ENCODE measurements around the gene DRGX.
A peak's percentile ranks its signal among the peaks of the same experiment; 100 is the strongest.

DRGX gene

DNA sequence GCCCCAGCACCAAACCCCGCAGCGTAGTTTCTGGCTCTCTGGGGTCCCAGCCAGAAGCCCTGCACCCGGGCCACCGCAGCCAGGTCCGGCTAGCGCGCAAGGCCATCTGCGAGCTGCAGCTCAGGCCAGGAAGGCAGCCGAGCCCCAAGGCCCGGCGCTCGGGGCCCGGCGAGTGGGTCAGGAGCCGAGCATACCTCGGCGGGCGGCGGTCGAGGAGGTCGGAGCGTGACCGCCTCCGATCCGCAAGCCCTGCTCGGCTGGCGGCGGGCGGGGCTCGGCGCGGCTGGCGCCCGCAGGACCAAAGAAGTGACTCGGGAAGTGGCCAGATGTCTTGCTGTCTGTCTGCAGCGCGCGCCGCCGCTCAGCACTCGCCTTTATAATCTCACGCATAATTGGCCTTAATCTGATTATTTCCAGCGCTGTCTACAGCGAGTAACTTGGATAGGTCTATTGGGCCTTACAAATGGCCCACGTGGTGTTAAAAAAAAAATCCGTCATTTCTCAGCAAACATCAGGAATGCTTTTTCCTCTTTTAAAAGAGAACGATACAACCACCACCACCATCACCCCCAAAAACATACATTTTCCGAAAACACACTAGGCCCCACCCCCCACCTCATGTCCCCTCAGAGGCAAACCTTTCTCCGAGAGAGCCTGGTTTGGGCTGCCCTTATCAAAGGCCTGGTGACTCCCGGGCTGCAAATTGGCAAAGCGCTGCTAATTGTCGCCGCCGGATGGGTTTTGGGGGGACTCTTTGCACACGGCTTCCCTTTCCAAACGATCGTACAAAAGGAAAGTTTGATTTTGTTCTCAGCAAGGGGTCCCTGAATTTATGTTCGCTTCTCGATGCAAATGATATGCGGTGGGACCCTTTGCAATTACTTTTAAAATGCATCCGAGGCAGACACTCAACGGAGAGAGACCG lies at the start of gene DRGX:
Gene DRGX, minus strand, starts transcription at position 349 of the 925 bp plus-strand sequence. CDS start 649 bp downstream, outside the sequence.
- DNase-seq (ENCODE audit: low read depth) = no peak

DNA sequence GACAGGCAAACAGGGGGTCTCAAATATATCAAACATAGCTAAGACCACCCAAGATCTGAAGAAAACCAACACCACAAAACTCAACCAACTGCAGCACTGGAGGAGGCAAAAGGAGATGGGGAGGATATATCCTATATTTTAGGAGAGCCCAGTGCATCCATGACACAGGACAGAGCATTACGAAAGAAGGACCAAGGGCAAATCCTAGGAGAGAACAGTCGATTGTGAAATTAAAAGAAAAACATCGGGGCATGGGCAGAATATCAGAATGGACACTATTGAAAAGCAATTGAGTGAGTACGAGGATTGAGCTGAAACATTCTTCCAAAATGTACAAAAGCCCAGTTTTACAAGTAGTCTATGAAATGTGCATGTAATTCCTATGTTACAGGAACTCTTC lies 48.5 kb upstream of the DRGX start:
- no peak for DNase-seq (ENCODE audit: low read depth)

DNA sequence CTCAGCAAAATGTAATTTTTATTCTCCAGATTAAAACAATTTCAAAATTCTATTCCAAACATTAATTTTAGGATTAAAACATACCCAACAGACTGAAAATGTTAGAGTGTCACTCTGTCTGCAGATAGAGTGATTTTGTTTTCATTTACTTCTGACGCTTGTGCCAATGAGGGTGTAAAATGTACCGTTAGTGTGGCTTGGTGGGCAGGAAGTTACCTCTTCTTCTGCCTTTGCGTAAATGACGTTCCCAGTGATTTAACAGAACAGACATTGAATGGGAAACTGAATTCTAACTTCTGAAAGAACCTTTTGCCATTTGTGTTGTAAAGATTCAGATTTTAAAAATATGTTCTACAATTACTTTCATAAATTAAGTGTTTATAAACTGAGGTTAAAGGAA lies 47.0 kb upstream of the DRGX start:
- no peak for DNase-seq (ENCODE audit: low read depth)

DNA sequence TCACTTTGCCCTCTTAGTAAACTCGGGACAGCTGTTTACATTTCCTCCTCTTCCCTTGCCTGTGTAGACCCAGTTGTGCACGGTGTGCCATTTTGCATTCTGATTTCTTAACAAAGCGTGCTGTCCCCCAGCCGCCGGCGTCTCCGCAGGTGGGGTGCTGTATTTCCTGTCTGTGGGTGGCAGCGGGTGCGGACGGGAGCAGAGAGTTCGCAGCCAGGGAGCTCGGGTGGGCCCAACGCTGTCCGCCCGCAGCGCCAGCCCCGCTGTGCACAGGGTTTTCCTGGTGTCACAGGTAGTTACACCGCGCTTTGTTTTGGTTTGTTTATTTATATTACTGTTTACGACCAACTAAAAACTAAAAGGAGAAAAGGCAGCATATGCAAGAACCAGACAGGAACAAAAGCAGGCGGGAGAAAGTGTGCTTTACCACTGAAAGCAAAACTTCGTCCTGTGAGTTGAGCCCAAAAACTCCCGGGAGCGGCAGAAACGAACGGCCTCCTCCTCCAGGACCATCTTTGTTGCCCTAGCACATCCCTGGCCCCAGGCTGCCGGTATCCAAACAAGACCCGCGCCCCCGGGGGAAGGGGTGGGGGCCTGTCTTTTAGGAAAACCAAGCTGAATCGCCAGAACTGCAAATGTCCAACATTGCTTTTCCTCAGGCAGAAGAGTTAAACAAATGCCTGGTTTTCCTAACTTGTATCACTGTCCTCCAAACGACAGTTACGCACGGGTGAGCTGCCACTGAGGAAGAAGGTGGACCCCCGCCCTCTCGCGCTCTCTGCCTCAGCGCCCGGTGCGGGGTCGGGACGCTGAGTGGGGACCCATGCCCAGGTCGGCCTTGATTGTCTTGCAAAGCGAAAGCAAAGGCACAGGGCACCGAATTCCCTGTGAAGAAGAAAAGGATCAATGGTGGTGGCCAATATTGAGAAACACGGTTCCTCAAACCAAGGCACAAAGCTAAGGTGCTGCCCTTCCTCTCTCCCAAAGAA lies 45.9 kb upstream of the DRGX start:
- DNase-seq (ENCODE audit: low read depth) = no peak

DNA sequence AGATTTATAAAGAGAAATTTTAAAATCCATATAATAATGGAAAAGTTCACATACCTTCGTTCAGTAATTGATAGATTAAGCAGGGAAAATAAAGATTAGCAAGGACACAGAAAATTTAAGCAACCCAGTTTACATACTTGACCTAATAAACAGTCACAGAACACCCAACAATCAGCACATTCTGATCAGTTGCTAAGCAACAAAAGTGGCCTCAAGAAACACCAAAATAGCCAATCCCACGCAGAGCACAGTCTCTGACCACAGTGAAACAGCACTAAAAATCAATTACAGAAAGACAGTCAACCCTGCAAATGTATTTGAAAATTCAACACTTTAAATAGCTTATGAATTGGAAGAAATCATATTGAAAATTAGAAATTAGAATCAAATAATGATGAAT lies 39.3 kb upstream of the DRGX start:
- DNase-seq (ENCODE audit: low read depth) = no peak

DNA sequence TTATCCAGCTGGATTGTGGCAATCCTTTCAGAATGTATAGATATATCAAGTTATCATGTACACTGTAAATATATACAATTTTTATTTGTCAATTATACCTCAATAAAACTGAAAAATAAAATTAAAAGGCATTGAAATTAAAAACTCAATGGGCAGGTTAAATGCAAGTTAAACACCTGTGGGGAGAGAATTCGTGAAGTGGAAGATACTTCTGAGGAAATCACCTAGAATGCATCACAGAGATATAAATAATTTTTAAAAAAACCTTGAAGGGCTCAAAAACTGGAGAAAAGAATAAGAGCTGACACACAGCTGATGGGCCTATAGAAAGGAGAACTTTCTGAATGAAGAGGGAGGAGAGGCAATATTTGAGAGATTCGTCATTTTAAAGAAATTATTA lies 37.2 kb upstream of the DRGX start:
- no peak for DNase-seq (ENCODE audit: low read depth)

DNA sequence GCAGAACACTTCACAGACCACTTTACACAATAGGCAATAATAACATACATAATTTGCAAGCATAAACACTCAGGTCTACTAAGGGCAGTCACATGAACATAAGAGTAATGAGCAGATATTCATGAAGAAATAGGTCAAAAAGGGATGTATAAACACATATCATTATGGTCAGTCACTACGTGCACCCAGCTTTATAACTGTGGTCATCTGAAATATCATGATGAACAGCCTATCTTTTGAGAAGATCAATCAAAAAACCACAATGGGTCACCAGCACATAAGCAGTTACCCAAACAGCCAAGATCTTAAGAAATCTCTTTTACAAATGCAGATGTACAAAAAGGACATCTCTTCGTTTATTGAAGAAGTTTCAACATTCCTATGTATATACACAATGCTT lies 35.5 kb upstream of the DRGX start:
- peak; percentile 93 for DNase-seq (ENCODE audit: low read depth)

DNA sequence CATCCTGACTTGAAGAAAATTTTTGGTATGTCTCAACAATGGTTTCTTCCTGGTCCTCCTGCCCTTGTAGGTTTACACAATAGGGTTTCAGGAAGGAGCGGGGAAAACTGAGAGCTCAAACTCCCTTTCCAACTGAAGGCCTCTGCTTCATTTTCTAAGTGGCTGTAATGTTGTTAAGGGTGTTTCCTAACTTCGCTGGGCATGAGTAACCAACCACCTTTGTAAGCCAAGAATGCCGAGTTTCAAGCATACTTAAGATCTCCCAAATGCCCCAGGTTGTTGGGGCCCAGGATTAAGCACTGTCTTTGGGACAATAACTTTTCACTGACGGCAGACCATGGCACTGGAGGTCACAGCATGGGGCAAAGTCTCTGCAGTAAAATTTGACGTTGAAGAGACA lies 33.6 kb upstream of the DRGX start:
- DNase-seq (ENCODE audit: low read depth) = peak; percentile 33

DNA sequence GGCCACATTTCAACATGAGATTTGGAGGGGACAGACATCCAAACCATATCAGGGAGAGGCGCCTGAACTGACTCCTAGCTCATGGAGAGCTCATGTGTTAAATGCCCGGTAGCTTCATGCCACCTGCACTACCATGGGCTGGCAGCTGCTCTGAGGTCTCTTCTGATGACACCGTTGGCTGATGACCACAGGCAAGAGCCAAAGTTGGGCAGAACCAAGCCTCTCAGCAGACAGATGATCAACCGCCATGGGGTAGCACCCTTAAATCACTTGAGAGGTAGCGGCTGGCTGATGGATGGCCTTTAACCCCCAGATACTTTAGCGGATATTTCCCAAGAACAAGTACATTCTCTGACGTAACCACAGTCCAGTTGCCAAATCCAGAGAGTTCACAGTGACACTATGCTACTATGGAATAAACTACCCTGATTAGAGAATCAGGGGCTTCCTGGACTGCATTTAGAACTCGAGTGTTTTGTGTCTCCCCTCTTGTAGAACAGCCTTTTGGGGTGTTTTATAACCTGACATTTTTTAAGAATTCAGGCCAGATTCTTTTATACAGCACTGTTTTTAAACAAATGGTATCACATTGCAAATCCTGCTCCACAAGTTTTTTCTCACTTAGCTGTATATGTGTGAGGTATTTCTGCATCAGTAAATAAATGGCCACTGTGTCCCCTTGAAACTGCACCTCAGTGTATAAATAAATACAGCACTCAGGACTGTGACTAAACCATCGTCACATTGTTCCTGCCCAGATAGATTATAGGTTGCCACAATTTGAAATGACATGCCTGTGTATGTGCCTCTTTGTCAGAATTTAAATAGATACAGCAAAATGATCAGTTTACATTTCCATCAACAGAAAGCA lies 30.8 kb upstream of the DRGX start:
- DNase-seq (ENCODE audit: low read depth) = peak; percentile 64

DNA sequence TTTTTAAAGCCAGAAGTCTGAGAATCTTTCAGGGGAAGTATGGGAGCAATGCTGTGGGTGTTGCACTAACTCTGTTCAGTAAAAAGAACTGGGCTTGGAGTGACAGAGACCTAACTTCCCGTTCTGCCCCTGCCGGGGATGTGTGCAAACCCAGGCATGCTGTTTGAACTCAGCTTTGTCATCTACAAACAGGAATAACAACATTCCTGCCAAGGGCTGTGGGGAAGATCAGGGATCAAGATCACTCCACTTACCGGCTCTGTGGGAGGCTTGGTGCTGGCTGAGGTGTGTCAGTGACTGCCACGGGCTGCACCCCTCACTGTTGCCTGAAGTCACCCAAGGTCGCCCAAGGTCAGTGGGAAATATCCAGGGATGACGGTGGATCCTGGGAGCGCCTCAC lies 23.1 kb upstream of the DRGX start:
- DNase-seq (ENCODE audit: low read depth) = no peak

DNA sequence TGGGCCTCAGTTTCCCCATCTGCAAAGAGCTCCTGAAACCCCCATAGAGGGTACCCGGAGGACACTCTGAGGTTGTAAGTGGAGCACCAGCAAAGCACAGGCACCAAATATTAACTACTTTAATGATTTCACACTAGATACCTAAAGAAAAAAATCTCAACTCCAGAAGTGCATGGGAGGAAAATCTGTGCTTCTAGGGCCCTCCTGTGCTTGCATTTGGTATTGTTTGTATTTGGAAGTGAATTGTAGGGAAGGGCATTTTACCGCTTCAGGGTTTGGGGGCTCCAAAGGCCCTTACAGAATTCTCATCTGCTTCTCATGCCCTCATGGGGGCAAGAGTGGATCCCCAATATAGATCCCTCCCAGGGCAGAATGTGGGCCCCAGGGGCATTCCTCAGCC lies 22.4 kb upstream of the DRGX start:
- no peak for DNase-seq (ENCODE audit: low read depth)

DNA sequence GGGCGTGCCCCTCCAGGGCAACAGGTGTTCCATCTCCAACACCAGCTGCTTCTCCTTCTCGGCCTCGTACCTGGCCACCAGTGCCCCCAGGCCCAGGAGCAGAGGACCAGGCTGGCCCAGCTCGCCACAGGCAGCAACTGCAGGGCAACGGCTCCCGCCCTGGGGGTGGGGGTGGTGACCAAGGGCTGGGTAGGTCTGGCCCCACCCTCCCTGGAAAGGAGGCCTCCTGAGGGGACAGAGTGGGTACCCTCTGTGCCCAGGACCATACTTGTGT lies 22.1 kb upstream of the DRGX start:
- no peak for DNase-seq (ENCODE audit: low read depth)

DNA sequence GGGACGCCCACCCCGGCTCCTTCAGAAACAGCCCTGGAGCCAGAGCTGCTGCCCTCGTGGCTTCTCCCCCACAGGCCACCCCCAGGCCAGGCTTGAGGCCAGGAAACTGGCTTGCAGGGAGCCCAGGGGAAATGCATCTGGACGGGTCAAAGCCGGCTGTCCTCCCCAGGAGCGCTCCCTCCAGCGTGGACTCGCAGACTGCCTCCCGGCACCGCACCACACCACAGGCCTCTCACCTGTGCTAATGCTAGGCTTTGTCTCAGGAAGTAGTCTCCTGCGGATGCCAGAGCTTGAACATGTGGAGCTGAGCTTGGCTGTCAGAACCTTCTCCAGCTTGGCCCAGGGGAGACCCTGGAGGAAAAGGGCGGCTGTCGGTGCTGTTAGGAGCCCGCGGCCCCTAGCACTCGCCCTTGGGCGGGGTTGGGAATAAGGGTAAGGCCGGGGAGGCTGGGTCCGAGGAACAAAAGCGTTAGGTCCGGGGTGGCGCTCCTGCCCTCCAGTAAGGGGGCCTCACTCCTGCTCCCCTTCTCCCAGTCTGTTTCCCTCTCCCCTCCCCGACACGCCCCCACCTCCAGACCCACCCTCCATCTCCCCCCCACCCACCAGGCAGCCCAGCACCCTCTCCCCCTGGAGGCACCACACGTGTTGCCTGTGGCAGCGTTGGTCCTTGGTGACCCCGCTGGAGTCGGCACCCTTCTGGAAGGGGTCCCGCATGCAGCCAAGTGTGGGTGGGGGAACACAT lies 21.6 kb upstream of the DRGX start:
- DNase-seq (ENCODE audit: low read depth) = no peak

DNA sequence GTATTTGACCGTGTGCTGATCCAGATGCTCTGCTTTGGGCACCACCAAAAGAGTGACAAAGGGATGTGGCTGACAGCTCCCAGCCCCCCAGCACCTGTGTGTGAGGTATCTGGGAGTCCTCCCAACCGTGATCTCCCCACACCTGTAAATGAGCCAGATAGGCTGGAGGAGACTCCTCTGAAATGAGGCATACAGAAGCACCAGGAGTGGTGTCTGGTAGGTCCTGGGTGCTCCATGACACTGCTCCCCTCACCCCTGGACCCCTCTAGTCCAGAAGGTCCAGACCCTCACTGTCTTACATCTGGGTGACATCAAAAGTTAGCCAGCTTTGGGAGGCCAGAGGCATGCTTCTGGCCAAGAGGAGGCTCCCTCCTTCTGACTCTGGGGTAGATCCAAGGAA lies 20.0 kb upstream of the DRGX start:
- no peak for DNase-seq (ENCODE audit: low read depth)

DNA sequence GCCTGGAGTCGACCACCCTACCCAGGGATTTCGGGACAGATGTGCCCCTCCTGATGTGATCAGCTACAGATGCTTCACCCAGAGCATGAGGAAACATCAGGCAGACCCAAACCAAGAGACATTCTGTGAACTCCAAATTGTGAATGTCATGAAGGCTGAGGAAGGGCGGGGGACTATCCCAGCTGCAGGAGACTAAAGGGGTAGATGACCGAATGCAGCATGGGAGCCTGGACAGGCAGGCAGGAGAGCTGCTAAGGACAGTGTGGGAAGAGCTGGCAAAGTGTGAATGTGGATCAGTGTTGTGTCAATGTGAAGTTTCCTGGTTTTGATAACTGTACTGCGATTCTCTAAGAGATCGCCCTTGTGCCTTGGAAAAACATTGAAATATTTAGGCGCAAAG lies 19.2 kb upstream of the DRGX start:
- DNase-seq (ENCODE audit: low read depth) = no peak

DNA sequence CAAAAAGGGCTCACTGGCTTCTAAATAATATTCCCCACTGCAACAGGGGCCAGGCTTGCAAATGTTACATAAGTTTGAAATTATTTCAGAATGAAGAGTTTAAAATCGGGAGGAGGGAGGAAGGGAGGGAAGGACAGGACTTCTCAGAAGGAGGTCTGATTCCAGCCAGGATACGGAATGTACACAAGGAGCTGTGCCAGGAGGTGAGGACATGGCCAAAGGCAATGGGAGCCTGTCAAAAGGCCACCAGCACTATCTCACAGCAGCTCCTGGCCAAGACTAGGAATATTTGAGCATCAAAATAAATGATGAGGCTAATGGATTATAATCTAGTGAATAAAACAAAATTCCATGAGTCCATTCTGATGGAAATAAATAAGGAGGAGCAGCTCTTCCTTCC lies 18.6 kb upstream of the DRGX start:
- DNase-seq (ENCODE audit: low read depth) = no peak

DNA sequence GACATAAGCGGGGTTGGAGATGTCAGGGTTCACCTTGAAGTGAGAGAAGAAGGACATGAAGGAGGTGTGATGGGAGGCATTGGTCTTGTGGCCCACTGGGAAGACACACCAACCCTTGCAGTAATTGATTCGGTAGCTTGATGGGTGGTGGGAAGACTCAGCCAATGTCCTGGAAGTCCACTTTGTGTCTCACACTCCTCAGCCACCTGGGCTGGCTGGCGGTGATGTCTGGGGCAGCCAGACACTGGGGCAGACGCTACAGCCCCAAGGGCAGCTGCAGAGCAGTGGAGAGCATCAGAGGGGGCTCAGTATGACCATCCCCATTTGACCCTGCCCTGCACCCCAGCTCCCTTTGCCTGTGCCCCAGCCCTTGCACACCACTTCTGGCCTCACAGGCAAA lies 16.7 kb upstream of the DRGX start:
- DNase-seq (ENCODE audit: low read depth) = no peak

DNA sequence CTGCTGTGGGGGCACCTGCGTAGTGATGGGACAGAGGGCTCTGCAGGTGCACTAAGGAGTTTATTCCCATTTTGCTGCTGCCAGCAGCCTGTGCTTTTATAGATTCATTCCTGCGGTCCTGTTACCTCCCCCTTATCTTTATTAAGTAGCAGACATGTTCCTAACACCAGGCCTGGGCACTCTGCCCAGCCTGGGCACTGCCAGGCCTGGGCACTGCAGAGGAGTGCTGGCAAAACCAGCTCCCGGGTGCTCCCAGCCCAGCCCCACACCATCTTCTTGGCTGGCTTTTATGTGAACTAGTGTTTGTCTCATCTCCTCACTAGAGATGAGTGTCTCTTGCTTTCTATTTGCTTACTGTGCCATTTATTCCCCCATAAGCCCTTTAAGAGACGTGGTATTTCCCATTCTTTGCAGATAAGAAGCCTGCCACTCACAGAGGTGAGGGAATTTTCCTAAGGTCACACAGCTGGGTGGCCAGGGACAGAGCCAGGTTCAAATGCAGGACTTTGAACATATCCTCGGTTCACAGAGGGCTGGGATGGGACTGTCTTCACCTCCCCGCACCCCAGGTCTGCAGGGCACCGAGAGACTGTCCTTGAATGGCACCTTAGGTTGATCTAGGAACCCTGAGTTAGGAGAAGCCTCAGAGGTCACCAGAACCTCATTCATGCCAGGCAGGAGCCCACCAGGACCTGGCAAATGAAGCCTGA lies 14.6 kb upstream of the DRGX start:
- DNase-seq (ENCODE audit: low read depth) = no peak

DNA sequence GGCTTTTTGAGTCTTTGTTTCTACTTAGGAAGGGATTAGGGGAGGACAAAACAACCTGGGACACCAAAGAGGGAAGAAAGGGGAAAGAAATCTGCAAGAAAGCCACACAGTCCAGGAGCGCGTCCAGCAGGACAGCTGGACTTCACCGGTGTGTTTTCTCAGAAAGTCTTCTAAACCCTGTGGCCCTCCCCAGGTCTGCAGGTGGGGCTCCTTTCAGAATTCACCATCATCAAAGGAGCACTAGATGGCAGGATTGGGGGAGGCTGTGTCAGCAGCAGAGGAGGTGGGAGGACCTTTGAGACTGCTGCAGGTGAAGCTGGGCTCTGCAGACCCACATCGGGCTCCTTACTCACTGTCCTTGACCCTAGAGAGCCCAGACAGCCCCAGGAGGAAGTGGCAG lies 13.9 kb upstream of the DRGX start:
- DNase-seq (ENCODE audit: low read depth) = no peak

DNA sequence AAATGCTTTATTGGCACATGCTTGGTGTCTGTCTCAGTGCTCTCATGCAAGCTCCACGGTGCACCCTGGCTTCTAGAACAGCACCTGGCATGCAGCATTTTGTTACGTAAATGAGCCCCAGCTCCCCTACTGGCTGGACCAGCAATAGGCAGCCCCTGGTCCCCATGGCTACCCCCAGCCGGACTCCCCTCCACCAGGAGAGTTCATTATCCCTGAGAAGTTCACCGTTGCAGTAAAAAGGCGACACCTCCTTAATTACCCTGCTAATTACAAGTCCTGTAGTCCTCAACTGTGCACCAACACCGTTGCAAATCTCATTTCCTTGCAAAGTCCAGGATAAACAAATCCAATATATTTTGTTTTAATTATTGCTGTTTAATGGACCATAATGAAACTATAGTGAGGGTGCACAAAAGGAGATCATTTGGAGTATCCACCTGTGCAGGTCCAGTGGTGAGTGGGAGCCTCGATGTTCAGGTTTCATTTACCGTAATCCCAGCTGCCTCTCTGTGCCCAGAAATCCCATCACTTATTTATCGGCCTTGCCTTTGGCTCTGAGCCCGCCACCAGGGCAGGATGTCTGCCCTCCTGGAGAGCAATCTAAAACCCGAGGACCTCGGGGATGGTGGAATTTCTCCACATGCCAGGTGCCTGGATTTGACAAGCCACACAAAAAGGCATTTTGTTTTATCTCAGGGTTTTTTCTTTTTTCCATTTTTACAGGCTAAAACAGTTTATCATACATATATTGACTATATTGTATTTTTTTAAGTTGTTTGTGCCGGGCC lies 12.8 kb upstream of the DRGX start:
- DNase-seq (ENCODE audit: low read depth) = peak; percentile 18
